Tibial nerve (tissue), 3 donors: Measurements from ENCODE around the gene ADGRG6.

ENCODE experiments used
- CTCF ChIP-seq, 5 experiments: fragments of 200-600 bp in 3 of 5; fragments of 450-650 bp in 2 of 5; sonication (generic) in 3 of 5; IDR thresholded peaks; one replicate each; pipeline ENCODE4 v1.5.1; 2016 to 2019; ENCODE audit warnings: antibody characterized with exemption in 5 of 5, mild to moderate bottlenecking in 3 of 5, moderate library complexity in 2 of 5
- POLR2A ChIP-seq, 2 donors: fragments of 450-650 bp; IDR thresholded peaks; one replicate each; pipeline ENCODE4 v1.6.1; 2017; ENCODE audit warnings: antibody characterized with exemption in 2 of 2, mild to moderate bottlenecking in 2 of 2, moderate library complexity in 2 of 2

GRCh38 chr6:142300302-142300701 is 1.5 kb upstream of the ADGRG6 start:
- no peak for TF ChIP-seq CTCF (IDR thresholded peaks at IDR 0.05)
- no peak for TF ChIP-seq POLR2A (IDR thresholded peaks at IDR 0.05)
